Lung (tissue), 12 donors: ENCODE measurements around the gene PTPRN2. TPM values are rescaled to one million over a fixed set of nuclear protein-coding genes. Genes with fewer than 3 reads are reported as not detected.

ENCODE experiments used
- ATAC-seq: fragments of 200-7000 bp; cut with Tn5 transposase; one replicate; pipeline ENCODE4 v1.9.1; 2020; ENCODE audit warnings: moderate number of reproducible peaks; ENCODE audit not compliant: insufficient read depth, low FRiP score
- DNase-seq, 3 donors: peaks; one replicate each; pipeline ENCODE4 v3.0.0-alpha.2; 2013 to 2017
- H3K27ac ChIP-seq, 2 donors: one replicate each; pipeline ENCODE4 v1.5.1; 2013; ENCODE audit warnings: mild to moderate bottlenecking in 2 of 2, moderate library complexity in 2 of 2, control low read depth in 1 of 2, inconsistent platforms in 1 of 2, low read depth in 1 of 2, low read length in 1 of 2
- H3K27me3 ChIP-seq, 3 donors: one replicate each; pipeline ENCODE4 v1.5.1; 2013; ENCODE audit warnings: low read length in 2 of 3; ENCODE audit not compliant: control insufficient read depth in 3 of 3, insufficient read depth in 3 of 3
- H3K36me3 ChIP-seq, 4 donors: one replicate each; pipeline ENCODE4 v1.5.1; 2013; ENCODE audit warnings: low read length in 4 of 4, mild to moderate bottlenecking in 1 of 4, moderate library complexity in 1 of 4; ENCODE audit not compliant: control insufficient read depth in 4 of 4, insufficient read depth in 4 of 4
- H3K4me1 ChIP-seq, 5 donors: one replicate each; pipeline ENCODE4 v1.5.1; 2013; ENCODE audit warnings: low read length in 5 of 5, mild to moderate bottlenecking in 2 of 5, moderate library complexity in 1 of 5; ENCODE audit not compliant: control insufficient read depth in 5 of 5, insufficient read depth in 5 of 5
- H3K4me3 ChIP-seq: one replicate; pipeline ENCODE4 v1.5.1; 2013; ENCODE audit warnings: mild to moderate bottlenecking, control low read depth, moderate library complexity
- H3K9ac ChIP-seq, 2 donors: one replicate each; pipeline ENCODE4 v1.5.1; 2013; ENCODE audit warnings: low read length in 2 of 2, control low read depth in 1 of 2; ENCODE audit not compliant: insufficient read depth in 1 of 2
- H3K9me3 ChIP-seq, 4 donors: one replicate each; pipeline ENCODE4 v1.5.1; 2013; ENCODE audit warnings: low read length in 3 of 4, mild to moderate bottlenecking in 1 of 4, moderate library complexity in 1 of 4; ENCODE audit not compliant: control insufficient read depth in 4 of 4, insufficient read depth in 3 of 4
- CTCF ChIP-seq: IDR thresholded peaks from 2 replicates; pipeline ENCODE4 v1.5.1; 2012; ENCODE audit warnings: mild to moderate bottlenecking; ENCODE audit errors: control extremely low read depth, extremely low read depth
- WGBS, 2 donors: extraction: QIAGEN DNeasy Blood & Tissue Kit; methylation state at CpG; one replicate each; pipeline ENCODE4 v1.1.7; 2013; 5-methylcytosine and 5-hydroxymethylcytosine counted together
- polyA plus RNA-seq, 2 donors: library from polyadenylated mRNA; stranded (reverse); fragments of 200-250 nt; gene quantifications; one replicate each; pipeline ENCODE4 v1.2.1, GENCODE V29; 2013
- total RNA-seq, 2 donors: library from RNA; depleted of rRNA in 1 of 2; stranded (reverse); fragments of >200 nt in 1 of 2; gene quantifications; one replicate each; pipeline ENCODE4 v1.2.1, GENCODE V29; 2014 to 2021
- donor health status: control.
- donor health status: control.
- donor health status: Bipolar disorder and iron deficiency.
- donor health status: healthy.
- donor health status: DM: yes; HTN: yes; CAD: no.

Gene PTPRN2
- total and polyA plus RNA-seq, 4 donors, result 2.1 to 7.4 (median 4.4) TPM

- ATAC-seq (no peak), DNase-seq (no peak)
- Histone ChIP-seq H3K9ac (no peak overlapping the region), H3K36me3 (no peaks in the 10 kb centered on the region), H3K9me3 (no peaks in the 10 kb centered on the region), H3K27me3 (peaks cover 0 to 2% (median 0%) of the 10 kb centered on the region in 3 donors), H3K27ac (no peak overlapping the region), H3K4me1 (no peaks in the 10 kb centered on the region), H3K4me3 (no peak overlapping the region)
- 83 to 86% methylated on average over 35 of the region's 35 CpGs for WGBS, 2 donors
- no peak for TF ChIP-seq CTCF
Observed at GRCh38 chr7:157792241-157793086, 795.2 kb downstream of the PTPRN2 start.

- Histone ChIP-seq H3K4me1 (no peaks in the 10 kb centered on the region), H3K9ac (no peak overlapping the region), H3K27ac (no peak overlapping the region), H3K4me3 (no peak overlapping the region), H3K27me3 (peaks cover 0 to 2% (median 0%) of the 10 kb centered on the region in 3 donors), H3K36me3 (no peaks in the 10 kb centered on the region), H3K9me3 (no peaks in the 10 kb centered on the region)
- WGBS, 2 donors, result 91 to 92% methylated on average over 16 of the region's 16 CpGs
- no peak for TF ChIP-seq CTCF
- ATAC-seq, result no peak
- DNase-seq, result no peak
Observed at GRCh38 chr7:157791666-157792065, 796.0 kb downstream of the PTPRN2 start.

- no peak for TF ChIP-seq CTCF
- Histone ChIP-seq H3K4me1 (no peaks in the 10 kb centered on the region), H3K9me3 (no peaks in the 10 kb centered on the region), H3K4me3 (no peak overlapping the region), H3K36me3 (no peaks in the 10 kb centered on the region), H3K27me3 (peaks cover 0 to 2% (median 0%) of the 10 kb centered on the region in 3 donors), H3K9ac (no peak overlapping the region), H3K27ac (no peak overlapping the region)
- WGBS, 2 donors, result 92 to 93% methylated on average over 20 to 23 of the region's 23 CpGs
- DNase-seq (no peak), ATAC-seq (no peak)
Observed at GRCh38 chr7:157791261-157791660, 796.4 kb downstream of the PTPRN2 start.
